Muscle of back (tissue), 11 donors: ENCODE results near the gene SLC35F2. TPM values are rescaled to one million over a fixed set of nuclear protein-coding genes. Genes with fewer than 3 reads are reported as not detected.
"Not testable (repeated sequence)": the region's sequence is repeated elsewhere in the genome, so short reads cannot be mapped to it uniquely, and the experiment has no call there.

Source experiments
- DNase-seq, 3 donors: peaks; one replicate each; pipeline versions ENCODE4 v3.0.0 to v3.0.0-alpha.2; 2013
- polyA plus RNA-seq, 10 donors: library from polyadenylated mRNA; unstranded; fragments of 120-200 nt; gene quantifications; one replicate each; pipeline ENCODE4 v1.2.1, GENCODE V29; 2013; ENCODE audit not compliant: insufficient read length in 10 of 10

The SLC35F2 gene
- polyA plus RNA-seq, 10 donors = 3.7 to 7.0 (median 4.6) TPM

- no peak for DNase-seq
These were observed 16.0 kb downstream of the SLC35F2 start for GRCh38 chr11:107842412-107843100.

- DNase-seq = no peak
These were observed 18.5 kb downstream of the SLC35F2 start for GRCh38 chr11:107840129-107840484.

DNA sequence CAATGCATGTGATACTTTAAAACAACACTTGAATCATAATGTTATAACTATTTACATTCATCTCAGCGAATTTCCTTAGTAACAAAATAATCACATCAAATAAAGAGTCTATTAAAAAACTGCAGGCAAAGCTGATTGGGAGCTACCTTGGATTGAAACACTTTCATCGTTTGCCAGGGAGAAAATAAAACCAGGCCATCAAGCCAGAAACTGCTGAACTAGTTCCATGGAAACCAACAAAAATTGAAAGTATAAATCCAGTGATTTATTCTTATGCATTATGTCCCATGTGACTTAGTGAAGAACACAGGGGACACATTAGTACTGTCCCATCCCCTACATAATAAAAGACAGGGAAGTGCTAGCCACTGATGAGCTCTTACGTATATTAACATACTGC, 21.7 kb downstream of the SLC35F2 start:
- DNase-seq = no peak

GRCh38 chr11:107834995-107835394, 23.6 kb downstream of the SLC35F2 start:
- no peak for DNase-seq

DNA sequence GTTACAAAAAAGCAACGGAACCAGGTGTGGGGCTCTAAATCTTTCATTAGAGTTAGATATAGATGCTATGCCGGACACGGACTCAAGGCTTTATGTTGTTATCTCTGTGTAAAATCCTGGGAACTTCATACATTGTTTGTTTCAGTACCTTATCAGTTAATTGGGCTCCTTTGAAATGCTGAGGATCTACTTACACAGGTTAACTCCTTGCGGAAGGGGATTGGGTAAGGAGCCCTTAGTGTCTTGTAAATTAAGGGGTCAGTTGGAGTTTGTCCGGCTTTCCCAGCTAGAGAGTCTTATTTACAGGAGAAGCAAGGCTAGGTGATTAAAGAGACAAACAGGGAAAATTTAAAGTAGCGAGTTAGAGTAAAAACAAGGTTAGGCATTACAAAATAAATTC, 24.7 kb downstream of the SLC35F2 start:
- not testable (repeated sequence) for DNase-seq

DNA sequence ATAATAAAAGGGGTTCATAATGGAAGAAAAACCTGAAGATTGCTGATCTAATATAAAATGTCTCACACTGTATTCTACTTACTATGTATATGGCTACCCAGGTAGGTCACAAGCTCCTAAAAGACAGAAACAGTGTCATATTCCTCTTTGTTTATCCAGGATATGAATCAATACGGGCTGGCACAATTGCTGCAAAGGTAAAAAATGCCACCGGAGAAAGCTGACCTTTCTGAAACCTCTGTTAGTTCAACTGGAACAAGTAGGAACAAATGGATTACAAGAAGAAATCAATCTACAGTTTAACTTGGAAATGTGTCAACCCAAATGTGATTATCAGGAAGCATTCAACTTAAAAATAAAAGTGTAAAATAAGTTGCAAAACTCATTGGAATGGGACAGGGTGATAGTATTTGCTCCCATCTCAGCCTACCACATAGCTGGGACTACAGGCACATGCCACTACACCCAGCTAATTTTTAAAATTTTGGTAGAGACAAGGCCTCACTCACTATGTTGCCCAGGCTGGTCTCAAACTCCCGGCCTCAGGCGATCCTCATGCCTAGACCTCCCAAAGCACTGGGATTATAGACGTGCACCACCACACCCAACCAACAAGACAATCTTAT, 27.6 kb downstream of the SLC35F2 start:
- no peak for DNase-seq

GRCh38 chr11:107827041-107827440, 31.5 kb downstream of the SLC35F2 start:
- no peak for DNase-seq

DNA sequence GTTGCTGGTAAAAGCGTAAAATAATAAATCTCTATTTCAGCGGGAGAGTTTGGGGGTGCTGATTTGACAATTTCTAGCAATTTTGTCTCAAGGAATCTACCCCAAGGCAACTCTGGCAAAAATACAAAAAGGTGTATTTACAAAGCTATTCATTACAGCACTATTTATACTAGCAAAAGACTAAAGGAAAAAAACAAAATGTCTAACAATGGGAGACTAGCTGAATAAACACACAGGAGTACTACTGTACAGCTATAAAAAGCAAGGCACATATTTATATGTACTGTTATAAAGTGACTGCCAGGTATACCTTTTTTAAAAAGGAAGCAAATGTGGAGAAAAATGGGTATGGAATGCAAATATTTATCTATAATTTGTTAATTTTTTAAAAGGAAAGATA, 32.7 kb downstream of the SLC35F2 start:
- no peak for DNase-seq

DNA sequence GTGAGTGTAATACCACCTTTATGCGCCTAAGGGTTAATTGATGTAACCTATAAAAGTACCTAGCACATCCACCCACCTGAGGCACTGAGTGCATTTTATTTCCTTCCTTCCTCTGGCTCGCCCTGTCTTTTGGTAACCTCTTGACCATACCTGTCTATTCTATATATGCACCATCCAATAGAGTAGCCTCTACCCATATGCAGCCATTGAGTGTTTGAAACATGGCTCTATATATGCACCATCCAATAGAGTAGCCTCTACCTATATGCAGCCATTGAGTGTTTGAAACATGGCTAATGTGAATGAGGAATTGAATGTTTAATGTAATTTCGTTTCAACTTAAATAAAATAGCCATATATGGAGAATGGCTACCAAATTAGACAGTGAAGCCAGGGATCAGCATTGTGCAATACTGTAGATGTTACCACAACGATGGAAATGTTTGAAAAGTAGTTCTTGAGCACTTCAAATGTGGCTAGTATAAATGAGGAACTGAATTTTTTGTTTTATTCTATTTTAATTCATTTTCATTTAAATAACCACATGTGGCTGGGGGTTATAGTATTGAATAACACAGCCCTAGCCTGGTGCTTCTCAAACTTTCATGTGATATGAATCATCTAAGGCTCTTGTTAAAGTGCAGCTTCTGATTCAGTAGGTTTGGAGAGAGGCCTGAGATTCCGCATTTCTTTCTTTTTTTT, 33.8 kb downstream of the SLC35F2 start:
- no peak for DNase-seq

GRCh38 chr11:107821199-107821927, 37.2 kb downstream of the SLC35F2 start:
- DNase-seq = peak; percentile 26 to 52 (median 38)

DNA sequence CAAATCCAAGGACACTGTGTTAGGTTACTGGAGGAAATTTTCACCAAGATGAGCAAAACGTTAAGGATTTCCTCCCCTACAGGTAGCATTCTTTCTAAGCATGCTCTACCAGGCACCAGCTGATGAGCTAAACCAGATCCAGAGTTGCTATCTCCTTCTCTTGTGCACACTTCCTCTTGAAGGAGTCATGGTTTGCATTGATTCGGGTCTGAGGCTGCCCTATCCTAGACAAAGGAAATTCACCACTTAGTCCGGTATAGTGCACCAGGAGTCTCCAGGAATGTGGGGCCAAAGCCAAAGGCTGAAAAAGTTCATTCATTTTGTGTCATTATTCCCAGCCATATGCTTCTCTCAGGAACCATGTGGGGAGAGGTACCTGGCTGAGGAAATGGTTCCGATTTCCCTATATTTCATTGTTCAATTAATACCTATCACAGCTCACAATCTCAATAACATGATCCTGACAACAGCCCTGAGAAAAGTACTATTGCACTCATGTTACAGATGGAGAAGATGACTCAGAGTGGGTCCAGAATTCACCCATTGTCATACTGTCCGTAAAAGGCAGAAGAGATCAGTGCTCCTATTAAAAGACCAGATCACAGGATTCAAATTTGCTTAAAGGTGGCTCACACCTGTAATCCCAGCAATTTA, 39.1 kb downstream of the SLC35F2 start:
- no peak for DNase-seq

DNA sequence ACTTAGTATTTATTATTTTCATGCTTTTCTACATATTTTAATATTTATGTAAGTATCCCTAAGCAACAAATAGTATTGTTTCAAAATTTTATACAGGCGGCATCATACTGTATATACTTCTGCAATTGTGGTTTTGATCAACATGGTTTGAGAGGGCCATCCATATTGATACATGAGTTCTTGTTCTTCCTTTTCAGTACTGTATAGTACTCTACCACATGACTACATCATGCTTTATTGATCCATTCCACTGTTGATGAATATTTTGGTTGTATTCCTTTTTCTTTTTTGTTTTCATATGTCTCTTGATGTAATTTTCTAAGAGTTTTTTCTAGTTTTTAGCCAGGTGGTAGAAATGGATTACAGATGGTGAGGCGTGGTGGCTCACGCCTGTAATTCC, 40.1 kb downstream of the SLC35F2 start:
- DNase-seq = no peak

GRCh38 chr11:107816028-107816427, 42.6 kb downstream of the SLC35F2 start:
- DNase-seq = no peak

GRCh38 chr11:107810875-107811274, 47.7 kb downstream of the SLC35F2 start:
- no peak for DNase-seq

- DNase-seq = peak; percentile 16 to 51 (median 26)
These were observed 50.1 kb downstream of the SLC35F2 start for GRCh38 chr11:107808521-107808920.

DNA sequence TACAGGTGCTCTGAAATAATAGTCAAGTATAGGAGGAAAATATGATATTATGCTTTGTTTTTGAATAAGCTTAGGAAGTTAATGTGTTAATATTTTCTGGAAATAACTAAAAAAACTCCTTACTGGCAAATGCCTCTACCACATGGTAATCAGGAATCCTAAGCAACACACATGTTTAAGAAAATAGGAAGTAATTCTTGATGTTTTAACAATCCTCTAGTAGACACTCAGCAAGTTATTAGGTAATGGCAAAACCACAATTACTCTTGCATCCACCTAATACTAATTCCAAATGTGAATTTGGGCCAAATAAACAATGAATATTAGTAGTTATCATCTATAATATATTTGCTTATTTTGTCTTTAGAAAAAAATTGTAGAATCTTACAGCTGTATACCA, 53.6 kb downstream of the SLC35F2 start:
- no peak for DNase-seq

DNA sequence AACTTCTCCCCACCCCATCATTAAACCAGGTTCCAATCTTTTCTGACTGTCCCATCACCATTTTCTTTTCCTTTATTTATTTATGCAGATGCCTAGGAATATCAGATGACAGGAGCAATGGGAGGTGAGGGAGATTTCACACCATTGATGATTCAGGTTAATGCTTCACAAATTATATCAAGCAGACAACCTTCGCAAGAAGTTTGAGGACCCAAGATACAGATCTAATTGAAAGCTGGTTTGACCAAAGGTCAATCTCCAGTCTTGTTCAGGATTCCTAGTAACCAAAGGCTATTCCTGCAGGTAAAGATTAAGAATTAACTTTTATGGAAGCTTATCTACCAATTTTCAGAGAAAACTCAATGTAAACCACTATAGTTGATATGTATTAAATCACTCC, 54.4 kb downstream of the SLC35F2 start:
- no peak for DNase-seq

- DNase-seq = no peak
These were observed 56.9 kb downstream of the SLC35F2 start for GRCh38 chr11:107801641-107802040.

DNA sequence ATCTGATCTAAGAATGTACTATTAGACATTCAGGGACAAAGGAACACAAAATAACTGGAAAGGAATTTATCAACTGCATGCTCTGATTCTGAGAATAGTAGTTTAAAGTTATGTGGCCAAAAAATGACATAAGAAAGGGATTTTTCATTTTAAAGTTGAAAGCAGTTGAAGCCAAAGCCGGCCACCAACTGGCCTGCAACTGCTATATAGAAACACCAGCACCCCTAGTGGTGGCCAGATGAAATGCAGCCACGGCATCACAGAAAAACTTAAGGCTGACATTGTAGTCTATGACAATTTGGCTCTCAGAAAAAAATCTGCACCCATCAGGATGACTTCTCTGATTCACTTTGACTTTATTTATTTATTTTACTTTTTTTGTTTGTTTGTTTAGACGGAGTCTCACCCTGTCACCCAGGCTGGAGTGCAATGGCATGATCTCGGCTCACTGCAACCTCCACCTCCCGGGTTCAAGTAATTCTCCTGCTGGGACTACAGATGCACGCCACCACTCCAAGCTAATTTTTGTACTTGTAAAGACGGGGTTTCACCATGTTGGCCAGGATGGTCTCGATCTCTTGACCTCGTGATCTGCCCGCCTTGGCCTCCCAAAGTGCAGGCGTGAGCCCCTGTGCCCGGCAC, 59.2 kb downstream of the SLC35F2 start:
- DNase-seq = peak; percentile 52 to 82 (median 74)

DNA sequence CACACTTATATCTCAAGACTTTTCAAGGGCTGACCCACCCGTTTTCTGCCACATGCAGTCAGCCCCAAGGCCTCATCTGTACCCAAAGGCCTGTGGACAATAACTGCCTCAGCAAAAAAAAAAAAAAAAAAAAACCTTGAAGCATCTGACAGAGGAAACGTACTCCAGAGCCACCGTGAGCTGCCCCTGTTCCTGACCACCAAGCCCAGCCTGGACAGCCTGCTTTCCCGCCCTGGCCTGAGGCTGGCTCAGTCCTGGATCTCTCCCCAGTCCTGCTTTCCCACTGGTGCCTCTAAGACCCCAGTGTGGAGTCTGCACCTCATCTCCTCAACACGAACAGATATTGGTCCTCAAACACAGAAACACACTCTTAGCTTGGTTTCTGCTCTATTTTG, 66.5 kb downstream of the SLC35F2 start:
- DNase-seq = no peak

GRCh38 chr11:107791343-107792048, 67.1 kb downstream of the SLC35F2 start:
- DNase-seq = no peak
